ENCODE data around the gene LRRC27.

Gene LRRC27

DNA sequence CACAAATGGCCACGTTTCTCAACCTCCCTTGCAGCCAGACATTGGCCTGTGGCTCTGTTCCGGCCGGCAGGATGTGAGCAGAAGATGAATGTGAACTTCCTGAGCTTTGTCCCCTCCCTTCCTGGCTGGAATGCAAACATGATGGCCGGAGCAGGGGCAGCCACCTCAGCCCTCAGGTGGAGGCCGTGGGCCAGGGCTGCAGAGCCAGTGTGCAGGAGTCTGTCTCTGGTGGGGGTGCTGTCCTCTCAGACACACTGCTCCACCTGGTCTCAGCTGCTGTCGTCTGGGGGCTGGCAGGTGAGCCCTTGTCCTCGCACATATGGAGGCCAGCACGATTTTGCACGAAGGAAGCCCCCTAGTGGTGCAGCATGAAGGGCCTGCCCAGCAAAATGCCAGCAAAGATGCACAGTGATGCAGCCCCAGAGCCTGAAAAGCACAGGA, 39.7 kb downstream of the LRRC27 start:
- Histone ChIP-seq H2AFZ (ENCODE audit: low read depth, low read length, severe bottlenecking) (no peak overlapping the region), H3K27ac (ENCODE audit: low read depth, low read length) (no peak overlapping the region), H3K27me3 (ENCODE audit: low read length) (no peaks in the 10 kb centered on the region), H4K20me1 (ENCODE audit: low read depth, low read length) (no peaks in the 10 kb centered on the region), H3K79me2 (ENCODE audit: insufficient read depth, low read length) (no peaks in the 10 kb centered on the region), H3K9ac (ENCODE audit: low read length) (no peak overlapping the region), H3K4me2 (ENCODE audit: low read depth, low read length, poor library complexity, severe bottlenecking) (no peak overlapping the region), H3K9me3 (ENCODE audit: insufficient read depth, low read length) (no peaks in the 10 kb centered on the region), H3K36me3 (ENCODE audit: low read length) (no peaks in the 10 kb centered on the region), H3K4me3 (ENCODE audit: insufficient read depth, low read length, poor library complexity, severe bottlenecking) (no peak overlapping the region), H3K9me2 (replicated peaks; ENCODE audit: insufficient read depth, low read length) (no peaks in the 10 kb centered on the region), H3F3A (ENCODE audit: insufficient read depth) (no peaks in the 10 kb centered on the region)
- TF ChIP-seq, protein P1, sequence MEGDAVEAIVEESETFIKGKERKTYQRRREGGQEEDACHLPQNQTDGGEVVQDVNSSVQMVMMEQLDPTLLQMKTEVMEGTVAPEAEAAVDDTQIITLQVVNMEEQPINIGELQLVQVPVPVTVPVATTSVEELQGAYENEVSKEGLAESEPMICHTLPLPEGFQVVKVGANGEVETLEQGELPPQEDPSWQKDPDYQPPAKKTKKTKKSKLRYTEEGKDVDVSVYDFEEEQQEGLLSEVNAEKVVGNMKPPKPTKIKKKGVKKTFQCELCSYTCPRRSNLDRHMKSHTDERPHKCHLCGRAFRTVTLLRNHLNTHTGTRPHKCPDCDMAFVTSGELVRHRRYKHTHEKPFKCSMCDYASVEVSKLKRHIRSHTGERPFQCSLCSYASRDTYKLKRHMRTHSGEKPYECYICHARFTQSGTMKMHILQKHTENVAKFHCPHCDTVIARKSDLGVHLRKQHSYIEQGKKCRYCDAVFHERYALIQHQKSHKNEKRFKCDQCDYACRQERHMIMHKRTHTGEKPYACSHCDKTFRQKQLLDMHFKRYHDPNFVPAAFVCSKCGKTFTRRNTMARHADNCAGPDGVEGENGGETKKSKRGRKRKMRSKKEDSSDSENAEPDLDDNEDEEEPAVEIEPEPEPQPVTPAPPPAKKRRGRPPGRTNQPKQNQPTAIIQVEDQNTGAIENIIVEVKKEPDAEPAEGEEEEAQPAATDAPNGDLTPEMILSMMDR (IDR thresholded peaks at IDR 0.05; ENCODE audit: insufficient read depth, low read length, poor library complexity, severe bottlenecking) = peak; percentile 47
- TF ChIP-seq EZH2phosphoT487 (conservative IDR thresholded peaks at IDR 0.05; ENCODE audit: low read length) = no peak

DNA sequence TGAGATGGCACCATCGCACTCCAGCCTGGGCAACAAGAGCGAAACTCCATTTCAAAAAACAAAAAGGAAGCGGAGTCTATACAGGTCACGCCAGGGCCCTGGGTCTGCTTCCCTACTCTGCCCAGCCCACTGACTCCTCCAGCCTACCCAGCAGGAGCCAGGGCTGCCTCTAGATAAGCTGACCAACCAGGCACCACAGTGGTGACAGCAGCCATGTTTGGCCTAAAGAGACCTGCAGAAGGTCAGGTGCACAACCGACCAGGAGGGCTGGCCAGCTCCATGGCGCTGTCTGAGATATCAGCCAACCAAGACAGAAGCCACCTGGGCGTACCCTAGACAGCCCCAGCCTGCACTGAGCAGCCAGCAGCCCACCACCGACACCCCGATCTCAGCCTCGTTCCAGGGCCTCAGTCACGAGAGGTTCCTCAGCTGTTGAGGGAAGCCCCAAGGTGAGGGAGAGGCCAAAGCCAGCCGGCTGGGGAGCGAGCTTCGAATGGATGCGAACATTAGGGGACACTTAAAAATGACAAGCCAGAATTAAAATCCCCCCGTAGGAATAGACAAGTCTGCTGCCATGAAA, 40.6 kb downstream of the LRRC27 start:
- Histone ChIP-seq H4K20me1 (ENCODE audit: low read depth, low read length) (no peaks in the 10 kb centered on the region), H3K9ac (ENCODE audit: low read length) (no peak overlapping the region), H3K27me3 (ENCODE audit: low read length) (no peaks in the 10 kb centered on the region), H2AFZ (ENCODE audit: low read depth, low read length, severe bottlenecking) (no peak overlapping the region), H3K27ac (ENCODE audit: low read depth, low read length) (no peak overlapping the region), H3K36me3 (ENCODE audit: low read length) (no peaks in the 10 kb centered on the region), H3K79me2 (ENCODE audit: insufficient read depth, low read length) (no peaks in the 10 kb centered on the region), H3K4me3 (ENCODE audit: insufficient read depth, low read length, poor library complexity, severe bottlenecking) (no peak overlapping the region), H3K9me2 (replicated peaks; ENCODE audit: insufficient read depth, low read length) (no peaks in the 10 kb centered on the region), H3K9me3 (ENCODE audit: insufficient read depth, low read length) (no peaks in the 10 kb centered on the region), H3F3A (ENCODE audit: insufficient read depth) (no peaks in the 10 kb centered on the region), H3K4me2 (ENCODE audit: low read depth, low read length, poor library complexity, severe bottlenecking) (no peak overlapping the region)
- TF ChIP-seq EZH2phosphoT487 (conservative IDR thresholded peaks at IDR 0.05; ENCODE audit: low read length) = no peak
- TF ChIP-seq, protein P1 (IDR thresholded peaks at IDR 0.05; ENCODE audit: insufficient read depth, low read length, poor library complexity, severe bottlenecking) = no peak

DNA sequence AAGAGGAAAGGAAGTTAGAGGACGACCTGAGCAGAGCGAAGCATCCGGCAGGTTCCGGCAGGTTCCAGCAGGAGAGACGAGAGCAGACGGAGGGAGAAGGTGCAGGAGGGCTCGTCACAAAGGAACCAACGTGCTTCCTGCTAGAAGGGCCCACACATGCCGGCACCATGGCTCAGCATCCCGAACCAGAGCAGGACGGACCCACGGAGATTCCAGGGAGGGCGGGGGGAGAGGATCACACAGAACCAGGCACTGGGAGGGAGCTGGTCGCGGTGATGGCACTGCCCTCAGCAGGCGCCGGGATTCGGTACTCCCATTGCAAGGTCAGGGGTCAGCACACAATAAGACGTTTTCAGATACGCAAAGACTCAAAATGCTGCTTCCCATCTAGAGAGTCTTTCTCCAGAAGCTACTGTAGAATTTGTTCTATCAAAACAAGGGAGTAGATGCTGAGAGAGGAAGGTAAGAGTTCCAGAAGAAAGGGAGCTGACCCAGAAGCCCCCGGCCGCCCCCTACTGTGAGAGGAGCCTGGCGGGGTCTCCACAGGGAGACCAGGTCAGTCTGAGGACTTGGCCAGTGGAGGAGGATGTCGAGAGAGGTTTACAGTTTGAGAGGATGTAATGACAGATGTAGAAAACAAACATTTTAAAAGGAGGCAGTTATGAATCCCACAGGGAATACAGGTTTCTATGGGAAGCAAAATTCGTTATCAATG, 41.4 kb downstream of the LRRC27 start:
- H3K4me3 ChIP-seq (ENCODE audit: insufficient read depth, low read length, poor library complexity, severe bottlenecking) = no peak overlapping the region
- no peaks in the 10 kb centered on the region for H3K79me2 ChIP-seq (ENCODE audit: insufficient read depth, low read length)
- H3K27ac ChIP-seq (ENCODE audit: low read depth, low read length) = no peak overlapping the region
- H4K20me1 ChIP-seq (ENCODE audit: low read depth, low read length) = no peaks in the 10 kb centered on the region
- H3K9me2 ChIP-seq (replicated peaks; ENCODE audit: insufficient read depth, low read length) = no peaks in the 10 kb centered on the region
- no peaks in the 10 kb centered on the region for H3K27me3 ChIP-seq (ENCODE audit: low read length)
- H2AFZ ChIP-seq (ENCODE audit: low read depth, low read length, severe bottlenecking) = no peak overlapping the region
- no peak overlapping the region for H3K9ac ChIP-seq (ENCODE audit: low read length)
- H3K9me3 ChIP-seq (ENCODE audit: insufficient read depth, low read length) = no peaks in the 10 kb centered on the region
- TF ChIP-seq, protein P1 (IDR thresholded peaks at IDR 0.05; ENCODE audit: insufficient read depth, low read length, poor library complexity, severe bottlenecking) = no peak
- TF ChIP-seq EZH2phosphoT487 (conservative IDR thresholded peaks at IDR 0.05; ENCODE audit: low read length) = no peak
- H3F3A ChIP-seq (ENCODE audit: insufficient read depth) = no peaks in the 10 kb centered on the region
- no peak overlapping the region for H3K4me2 ChIP-seq (ENCODE audit: low read depth, low read length, poor library complexity, severe bottlenecking)
- no peaks in the 10 kb centered on the region for H3K36me3 ChIP-seq (ENCODE audit: low read length)

Data from SU-DHL-6 (cell line).